NCI-H69 (cell line): Measurements from ENCODE around the gene ZNF488.

Experiments
- DNase-seq: peaks from one replicate; lab custom pipeline; 2025; lab: John Stamatoyannopoulos, UW

Gene ZNF488

GRCh38 chr10:47366181-47366631 is 17.9 kb downstream of the ZNF488 start:
- DNase-seq = no peak

DNA sequence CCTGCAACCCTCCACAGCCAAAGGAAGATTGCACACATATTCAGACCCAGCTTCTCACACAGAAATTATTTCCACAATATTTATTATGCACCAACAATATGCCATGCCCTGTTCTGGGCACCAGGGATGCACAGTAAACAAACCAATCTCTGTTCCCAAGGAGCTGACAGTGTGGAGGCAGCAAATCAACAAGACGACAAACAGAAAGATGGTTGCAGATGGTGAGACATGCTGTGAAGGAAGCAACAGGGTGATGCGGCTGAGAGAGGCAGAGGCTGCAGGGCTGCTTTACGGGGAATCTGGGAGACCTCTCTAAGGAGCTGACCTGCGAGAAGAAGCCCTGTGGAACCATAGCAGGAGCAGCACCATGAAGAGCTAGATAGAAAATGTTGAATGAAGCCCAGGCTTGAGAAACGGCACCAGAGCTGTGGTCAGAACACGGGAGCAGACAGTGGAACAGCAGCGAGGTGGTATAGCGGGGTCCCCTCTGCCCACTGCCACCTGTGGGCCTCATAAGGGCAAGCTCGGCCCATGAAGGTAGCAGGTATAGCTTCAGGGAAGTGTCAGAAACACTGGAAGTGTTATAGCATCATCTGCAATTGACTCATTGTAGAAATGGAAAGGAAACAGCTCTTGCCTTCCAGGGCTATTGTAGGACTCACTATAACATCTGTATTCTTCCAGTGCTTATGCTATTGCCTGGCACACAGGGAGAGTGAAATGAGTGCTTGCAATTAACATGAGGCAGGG is 18.5 kb downstream of the ZNF488 start:
- no peak for DNase-seq

- DNase-seq = no peak
These were observed 19.2 kb downstream of the ZNF488 start for GRCh38 chr10:47364911-47365310.

GRCh38 chr10:47364366-47364765 is 19.7 kb downstream of the ZNF488 start:
- DNase-seq = peak; percentile 6

DNA sequence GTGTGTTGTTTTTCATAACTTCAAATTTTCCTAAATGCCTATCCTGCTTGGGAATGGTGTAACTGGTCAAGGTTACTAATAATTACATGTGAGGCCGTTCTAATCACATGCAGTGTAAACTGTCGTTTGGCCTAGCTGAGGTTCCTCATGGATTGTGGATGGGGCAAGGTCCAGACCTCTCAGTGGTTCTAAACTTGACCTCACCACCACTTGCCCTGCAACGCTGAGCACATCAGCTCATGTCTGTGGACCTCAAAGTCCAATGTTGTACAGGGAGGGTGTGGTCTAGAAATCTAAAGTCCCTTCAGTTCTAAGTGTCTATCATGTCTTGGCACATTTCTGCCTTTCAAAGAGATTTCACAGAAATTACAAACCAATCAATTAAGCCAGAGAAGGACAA is 20.3 kb downstream of the ZNF488 start:
- no peak for DNase-seq

GRCh38 chr10:47362199-47362598 is 21.9 kb downstream of the ZNF488 start:
- DNase-seq = no peak

GRCh38 chr10:47361293-47361692 is 22.8 kb downstream of the ZNF488 start:
- peak; percentile 40 for DNase-seq

DNA sequence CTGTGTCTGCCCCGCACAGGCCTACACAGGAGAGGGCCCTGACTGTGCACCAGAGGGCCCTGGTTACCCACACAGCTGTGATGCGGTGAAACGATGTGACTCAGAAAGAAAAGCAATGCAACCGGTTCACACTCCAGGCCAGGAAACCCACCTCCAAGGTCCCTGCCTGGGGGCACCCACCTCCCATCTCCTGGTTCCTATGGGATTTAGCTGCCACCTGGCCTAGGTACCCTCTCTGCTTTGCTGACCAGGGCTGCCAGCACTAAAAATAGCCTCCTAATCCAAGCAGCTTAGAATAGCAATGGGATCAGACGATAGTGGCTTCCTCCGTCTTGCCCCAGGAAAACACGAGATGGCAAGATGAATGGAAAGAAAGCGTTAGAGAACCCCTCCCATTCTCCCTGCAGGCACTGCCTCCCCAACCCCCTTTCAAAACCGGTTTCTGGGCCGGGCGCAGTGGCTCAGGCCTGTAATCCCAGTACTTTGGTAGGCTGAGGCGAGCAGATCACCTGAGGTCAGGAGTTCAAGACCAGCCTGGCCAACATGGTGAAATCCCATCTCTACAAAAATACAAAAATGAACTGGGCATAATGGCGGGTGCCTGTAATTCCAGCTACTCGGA is 23.6 kb downstream of the ZNF488 start:
- DNase-seq = no peak

DNA sequence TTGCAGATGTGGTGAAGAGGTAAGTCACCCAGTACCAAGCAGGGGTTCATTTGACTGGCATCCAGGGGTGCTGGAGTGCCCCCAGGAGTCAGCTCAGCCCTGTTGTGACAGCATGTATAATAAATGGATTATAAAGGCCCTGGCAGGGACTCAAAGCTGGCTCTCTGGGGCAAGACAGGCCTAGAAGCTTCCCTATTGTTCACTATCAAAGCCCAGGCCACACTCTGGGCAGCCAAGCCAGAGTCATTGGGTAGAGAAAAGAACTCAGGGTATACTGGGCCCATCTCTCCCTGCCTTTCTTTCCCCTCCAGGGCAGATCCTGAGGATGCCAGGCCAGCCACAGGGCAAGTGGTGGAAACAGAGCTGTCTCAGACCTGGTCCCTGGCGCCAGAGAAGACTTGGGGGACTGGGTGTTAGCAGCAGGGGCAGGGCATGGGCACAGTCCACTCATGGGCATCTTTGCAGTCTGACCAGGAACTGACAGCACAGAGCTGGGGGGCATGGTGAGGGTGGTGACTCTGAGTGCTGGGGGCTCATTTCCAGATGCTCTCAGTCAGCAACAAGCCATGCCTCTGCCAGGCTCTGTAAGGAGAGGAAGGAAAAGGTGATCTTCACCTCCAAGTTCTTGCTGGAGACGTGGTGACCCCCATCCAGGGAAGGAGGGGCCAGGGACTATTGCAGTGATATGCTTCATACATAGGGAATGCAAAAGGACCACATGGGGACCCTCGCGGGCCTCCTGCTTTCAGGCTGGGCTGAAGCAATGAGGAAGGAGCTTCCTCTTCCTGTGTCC is 24.3 kb downstream of the ZNF488 start:
- DNase-seq = no peak

DNA sequence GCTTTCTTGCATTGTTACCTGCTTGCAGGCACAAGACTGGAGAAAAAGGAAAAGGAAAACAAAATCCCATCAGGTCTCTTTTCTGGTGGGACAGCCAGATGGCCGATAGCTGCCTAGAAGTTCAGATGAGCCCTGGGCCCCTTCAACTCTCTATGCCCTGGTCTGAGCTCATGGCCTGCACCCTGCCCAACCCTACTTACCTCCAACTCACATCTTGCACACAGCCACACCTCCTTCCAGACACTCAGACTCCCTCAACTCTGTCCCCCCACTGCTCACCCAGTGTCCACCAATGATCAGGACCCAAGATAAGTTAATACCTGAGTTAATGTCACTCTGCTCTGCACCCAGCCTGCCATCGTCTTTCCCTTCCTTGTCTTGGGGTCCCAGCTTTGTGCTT is 25.0 kb downstream of the ZNF488 start:
- DNase-seq = no peak

GRCh38 chr10:47358457-47358856 is 25.6 kb downstream of the ZNF488 start:
- no peak for DNase-seq

GRCh38 chr10:47357911-47358310 is 26.2 kb downstream of the ZNF488 start:
- DNase-seq = no peak

DNA sequence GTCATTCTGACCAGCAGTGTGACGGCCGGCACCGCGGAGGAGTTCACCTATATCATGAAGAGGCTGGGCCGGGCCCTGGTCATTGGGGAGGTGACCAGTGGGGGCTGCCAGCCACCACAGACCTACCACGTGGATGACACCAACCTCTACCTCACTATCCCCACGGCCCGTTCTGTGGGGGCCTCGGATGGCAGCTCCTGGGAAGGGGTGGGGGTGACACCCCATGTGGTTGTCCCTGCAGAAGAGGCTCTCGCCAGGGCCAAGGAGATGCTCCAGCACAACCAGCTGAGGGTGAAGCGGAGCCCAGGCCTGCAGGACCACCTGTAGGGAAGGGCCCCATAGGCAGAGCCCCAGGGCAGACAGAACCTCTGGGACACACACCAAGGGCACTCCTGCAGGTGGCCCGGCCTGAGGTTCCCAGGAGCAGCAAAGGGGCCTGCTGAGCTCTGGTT is 26.9 kb downstream of the ZNF488 start:
- no peak for DNase-seq

- no peak for DNase-seq
These were observed 27.4 kb downstream of the ZNF488 start for GRCh38 chr10:47356708-47357107.

DNA sequence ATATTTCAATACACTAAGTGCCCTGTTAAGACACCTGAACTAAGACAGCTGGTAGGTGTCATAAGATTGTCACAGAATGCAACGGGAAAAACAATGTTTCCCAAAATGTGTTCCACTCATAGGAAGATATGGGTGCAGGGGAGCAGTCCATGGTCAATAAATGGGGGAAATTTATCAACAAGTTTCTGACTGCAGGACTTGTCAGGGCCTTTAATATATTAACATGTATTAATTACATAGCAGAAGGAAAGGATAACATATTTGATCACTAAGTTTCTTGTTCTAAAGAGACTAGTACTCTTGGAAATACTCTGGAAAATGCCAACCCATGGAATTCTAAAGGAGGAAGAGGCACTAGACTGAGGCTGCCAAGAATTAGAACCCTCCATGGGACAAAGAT is 29.2 kb downstream of the ZNF488 start:
- no peak for DNase-seq

DNA sequence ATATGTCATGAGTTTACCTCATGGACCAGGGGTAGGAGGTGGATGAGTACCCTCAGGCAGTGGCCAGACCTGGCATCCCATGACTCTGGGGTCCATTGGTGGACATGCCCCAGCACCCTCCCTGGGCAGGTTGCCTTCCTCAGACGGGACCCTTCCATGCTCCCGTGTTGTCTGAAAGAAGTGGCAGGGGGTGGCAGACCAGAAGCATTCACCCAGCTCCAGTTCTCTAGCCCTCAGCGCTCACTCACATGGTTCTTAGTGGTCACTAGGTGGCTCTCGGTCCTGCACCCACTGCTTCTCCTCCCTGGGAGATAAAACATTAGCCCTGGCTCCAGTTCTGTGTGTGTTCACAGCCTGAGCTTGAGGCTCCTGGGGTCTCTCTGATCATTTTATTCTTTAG is 29.9 kb downstream of the ZNF488 start:
- no peak for DNase-seq

DNA sequence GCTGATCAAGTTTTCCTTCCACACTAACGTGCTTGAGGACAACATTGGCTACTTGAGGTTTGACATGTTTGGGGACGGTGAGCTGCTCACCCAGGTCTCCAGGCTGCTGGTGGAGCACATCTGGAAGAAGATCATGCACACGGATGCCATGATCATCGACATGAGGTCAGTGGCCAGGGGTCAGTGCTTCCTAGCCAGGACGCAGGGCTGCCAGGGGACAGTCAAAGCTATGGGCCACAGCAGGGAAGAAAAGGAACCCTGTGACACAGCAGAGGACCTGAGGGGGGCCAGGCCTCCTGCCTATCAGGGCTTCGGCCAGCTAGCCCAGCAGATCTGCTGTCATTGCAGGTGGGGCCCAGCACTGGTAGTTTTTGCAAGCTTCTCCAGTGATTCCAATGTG is 30.7 kb downstream of the ZNF488 start:
- DNase-seq = no peak

GRCh38 chr10:47351899-47352815 is 31.9 kb downstream of the ZNF488 start:
- DNase-seq = no peak

DNA sequence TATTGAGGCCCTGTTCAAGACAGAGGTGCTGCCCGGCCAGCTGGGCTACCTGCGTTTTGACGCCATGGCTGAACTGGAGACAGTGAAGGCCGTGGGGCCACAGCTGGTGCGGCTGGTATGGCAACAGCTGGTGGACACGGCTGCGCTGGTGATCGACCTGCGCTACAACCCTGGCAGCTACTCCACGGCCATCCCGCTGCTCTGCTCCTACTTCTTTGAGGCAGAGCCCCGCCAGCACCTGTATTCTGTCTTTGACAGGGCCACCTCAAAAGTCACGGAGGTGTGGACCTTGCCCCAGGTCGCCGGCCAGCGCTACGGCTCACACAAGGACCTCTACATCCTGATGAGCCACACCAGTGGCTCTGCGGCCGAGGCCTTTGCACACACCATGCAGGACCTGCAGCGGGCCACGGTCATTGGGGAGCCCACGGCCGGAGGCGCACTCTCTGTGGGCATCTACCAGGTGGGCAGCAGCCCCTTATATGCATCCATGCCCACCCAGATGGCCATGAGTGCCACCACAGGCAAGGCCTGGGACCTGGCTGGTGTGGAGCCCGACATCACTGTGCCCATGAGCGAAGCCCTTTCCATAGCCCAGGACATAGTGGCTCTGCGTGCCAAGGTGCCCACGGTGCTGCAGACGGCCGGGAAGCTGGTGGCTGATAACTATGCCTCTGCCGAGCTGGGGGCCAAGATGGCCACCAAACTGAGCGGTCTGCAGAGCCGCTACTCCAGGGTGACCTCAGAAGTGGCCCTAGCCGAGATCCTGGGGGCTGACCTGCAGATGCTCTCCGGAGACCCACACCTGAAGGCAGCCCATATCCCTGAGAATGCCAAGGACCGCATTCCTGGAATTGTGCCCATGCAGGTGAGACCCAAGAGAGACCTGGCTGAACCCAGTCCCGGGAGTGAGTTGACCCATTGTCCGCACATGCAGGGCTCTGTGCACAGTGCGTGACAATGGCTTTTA is 33.1 kb downstream of the ZNF488 start:
- DNase-seq = no peak

DNA sequence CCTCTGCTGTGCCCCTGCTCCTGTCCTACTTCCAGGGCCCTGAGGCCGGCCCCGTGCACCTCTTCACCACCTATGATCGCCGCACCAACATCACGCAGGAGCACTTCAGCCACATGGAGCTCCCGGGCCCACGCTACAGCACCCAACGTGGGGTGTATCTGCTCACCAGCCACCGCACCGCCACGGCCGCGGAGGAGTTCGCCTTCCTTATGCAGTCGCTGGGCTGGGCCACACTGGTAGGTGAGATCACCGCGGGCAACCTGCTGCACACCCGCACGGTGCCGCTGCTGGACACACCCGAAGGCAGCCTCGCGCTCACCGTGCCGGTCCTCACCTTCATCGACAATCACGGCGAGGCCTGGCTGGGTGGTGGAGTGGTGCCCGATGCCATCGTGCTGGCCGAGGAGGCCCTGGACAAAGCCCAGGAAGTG is 34.1 kb downstream of the ZNF488 start:
- no peak for DNase-seq

GRCh38 chr10:47349516-47349915 is 34.6 kb downstream of the ZNF488 start:
- no peak for DNase-seq
